ENCODE measurements around the gene XDH. TPM values are rescaled to one million over a fixed set of nuclear protein-coding genes. Genes with fewer than 3 reads are reported as not detected.

XDH gene
- polyA plus RNA-seq, 1 of the 3 experiments (the other 2 are of a cell fraction): 0.33 TPM

DNA sequence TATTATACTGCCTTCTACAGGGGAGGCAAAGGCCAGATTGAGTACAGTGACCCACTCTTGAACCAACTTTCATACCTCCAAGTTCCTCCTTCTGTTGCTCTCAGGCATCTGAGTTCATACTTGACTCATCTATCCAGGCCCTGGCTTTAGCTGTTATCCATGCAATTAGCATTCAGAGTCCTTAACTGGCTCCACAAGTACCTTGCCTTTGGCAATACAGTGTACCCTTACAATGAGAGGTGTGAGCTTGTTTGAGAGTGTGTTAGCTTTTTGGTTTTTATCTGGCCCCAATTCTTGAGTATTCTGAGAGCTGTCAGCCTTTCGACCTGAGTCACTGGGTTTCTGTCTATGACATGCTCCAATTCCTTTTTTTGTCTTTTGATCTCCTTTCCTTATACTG is 120.3 kb downstream of the XDH start (continued):
- TF ChIP-seq TAF1 (IDR thresholded peaks at IDR 0.05; ENCODE audit: borderline replicate concordance, low read depth, low read length) (no peak), JUND (IDR thresholded peaks at IDR 0.05) (no peak), FOXJ3 (CRISPR knock-in tag; IDR thresholded peaks at IDR 0.05) (no peak), EZH2phosphoT487 (IDR thresholded peaks at IDR 0.05; ENCODE audit: borderline replicate concordance, low read depth) (no peak), TCF12 (IDR thresholded peaks at IDR 0.05) (no peak), SMC3 (IDR thresholded peaks at IDR 0.05; ENCODE audit: low read depth, low read length) (no peak), TEAD4 (IDR thresholded peaks at IDR 0.05; ENCODE audit: borderline replicate concordance, insufficient read depth) (no peak), RXRA (IDR thresholded peaks at IDR 0.05; ENCODE audit: borderline replicate concordance, low read depth) (no peak), GABPA (IDR thresholded peaks at IDR 0.05; ENCODE audit: low read depth) (no peak)
- TF ChIP-seq, protein P1, sequence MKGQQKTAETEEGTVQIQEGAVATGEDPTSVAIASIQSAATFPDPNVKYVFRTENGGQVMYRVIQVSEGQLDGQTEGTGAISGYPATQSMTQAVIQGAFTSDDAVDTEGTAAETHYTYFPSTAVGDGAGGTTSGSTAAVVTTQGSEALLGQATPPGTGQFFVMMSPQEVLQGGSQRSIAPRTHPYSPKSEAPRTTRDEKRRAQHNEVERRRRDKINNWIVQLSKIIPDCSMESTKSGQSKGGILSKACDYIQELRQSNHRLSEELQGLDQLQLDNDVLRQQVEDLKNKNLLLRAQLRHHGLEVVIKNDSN (IDR thresholded peaks at IDR 0.05; ENCODE audit: borderline replicate concordance, low read depth): no peak

DNA sequence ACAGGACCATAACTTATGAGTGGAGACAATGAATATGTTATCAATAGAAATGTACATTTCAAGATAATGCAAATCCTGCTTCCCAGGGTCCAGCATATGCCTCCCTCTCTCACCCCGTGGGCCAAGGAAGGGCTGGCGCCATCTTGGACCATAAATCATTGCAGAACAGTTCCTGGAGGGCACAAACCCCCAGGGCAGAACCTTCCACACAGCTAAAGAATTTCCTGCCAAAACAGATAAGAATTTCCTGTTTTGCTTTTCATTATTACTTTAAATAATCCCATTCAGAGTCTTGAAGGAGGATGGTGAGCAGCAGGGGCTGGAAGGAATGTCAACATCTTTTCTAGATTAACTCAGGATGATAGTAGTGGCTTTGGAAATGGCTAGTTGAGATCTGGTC is 126.9 kb downstream of the XDH start:
- ChIA-PET POLR2A (no interaction called here), CTCF (interaction anchor here (0.7 to 1.3 kb wide), 2 partner anchors 13 to 576 kb away, joined by 3 read pairs; no protein-coding TSS in a partner anchor)
- Histone ChIP-seq H3K79me2 (ENCODE audit: insufficient read depth) (no peaks in the 10 kb centered on the region), H3K27ac (ENCODE audit: low read depth in 2 of 2, low read length in 1 of 2) (peak overlapping the region; percentile 56 to 59; a peak in 3 of 4 replicates), H3K4me1 (ENCODE audit: control insufficient read depth in 1 of 2, insufficient read depth in 2 of 2, low read depth in 1 of 2, low read length in 1 of 2) (peaks cover 2 to 26% of the 10 kb centered on the region in 2 experiments; a peak in 3 of 4 replicates), H3K27me3 (ENCODE audit: insufficient read depth) (no peaks in the 10 kb centered on the region), H2AFZ (ENCODE audit: low read depth) (peak overlapping the region; percentile 10; the same call in 1 of the 2 replicates), H3K9me3 (no peaks in the 10 kb centered on the region), H3K36me3 (replicated peaks in 1 of 2; ENCODE audit: control insufficient read depth in 1 of 2, insufficient read depth in 2 of 2, low read length in 1 of 2) (no peaks in the 10 kb centered on the region), H3K9ac (no peak overlapping the region), H4K20me1 (ENCODE audit: insufficient read depth) (no peaks in the 10 kb centered on the region), H3K4me2 (peak overlapping the region; percentile 50), H3K4me3 (ENCODE audit: low read depth in 2 of 2, low read length in 1 of 2) (no peak overlapping the region), H3K9me2 (no peaks in the 10 kb centered on the region), H3F3A (replicated peaks; ENCODE audit: insufficient read depth) (peaks cover 4% of the 10 kb centered on the region)
- WGBS (ENCODE audit: low lambda C conversion rate): 53% methylated on average over 2 of the region's 2 CpGs
- DNase-seq: no peak
- TF ChIP-seq RAD21 (IDR thresholded peaks at IDR 0.05; ENCODE audit: low read length) (no peak), EZH2phosphoT487 (IDR thresholded peaks at IDR 0.05; ENCODE audit: borderline replicate concordance, low read depth) (no peak), NRF1 (IDR thresholded peaks at IDR 0.05; ENCODE audit: low read depth, low read length) (no peak), TAF1 (IDR thresholded peaks at IDR 0.05; ENCODE audit: borderline replicate concordance, low read depth, low read length) (no peak), POLR2AphosphoS5 (IDR thresholded peaks at IDR 0.05; ENCODE audit: low read depth, low read length) (peak; percentile 48; the same call in 1 of the 2 replicates), FOXM1 (IDR thresholded peaks at IDR 0.05; ENCODE audit: low read depth) (0 out of 2 replicates have a peak, but pooled peaks have one; percentile 36), NFIC (IDR thresholded peaks at IDR 0.05; ENCODE audit: borderline replicate concordance) (peak; percentile 67; the same call in 1 of the 2 replicates), FOSL2 (IDR thresholded peaks at IDR 0.05; ENCODE audit: borderline replicate concordance, low read depth) (no peak), TCF12 (IDR thresholded peaks at IDR 0.05) (peak; percentile 88), EP300 (IDR thresholded peaks at IDR 0.05; ENCODE audit: borderline replicate concordance in 1 of 2, low read depth in 1 of 2, low read length in 1 of 2) (peak in 1 of 2 experiments; percentile 79; a peak in 1 of 4 replicates), TEAD4 (IDR thresholded peaks at IDR 0.05; ENCODE audit: borderline replicate concordance, insufficient read depth) (peak; percentile 83; the same call in 1 of the 2 replicates), GATA2 (CRISPR knock-in tag; IDR thresholded peaks at IDR 0.05) (no peak), RCOR1 (IDR thresholded peaks at IDR 0.05; ENCODE audit: low read length) (no peak), CHD2 (IDR thresholded peaks at IDR 0.05; ENCODE audit: low read length, partially characterized antibody) (no peak), SIN3A (IDR thresholded peaks at IDR 0.05; ENCODE audit: borderline replicate concordance, low read depth, low read length) (no peak), YY1 (IDR thresholded peaks at IDR 0.05; ENCODE audit: low read depth) (peak; percentile 79)
- TF ChIP-seq, protein P1 (IDR thresholded peaks at IDR 0.05; ENCODE audit: borderline replicate concordance, low read depth): no peak
- TF ChIP-seq, protein P2, sequence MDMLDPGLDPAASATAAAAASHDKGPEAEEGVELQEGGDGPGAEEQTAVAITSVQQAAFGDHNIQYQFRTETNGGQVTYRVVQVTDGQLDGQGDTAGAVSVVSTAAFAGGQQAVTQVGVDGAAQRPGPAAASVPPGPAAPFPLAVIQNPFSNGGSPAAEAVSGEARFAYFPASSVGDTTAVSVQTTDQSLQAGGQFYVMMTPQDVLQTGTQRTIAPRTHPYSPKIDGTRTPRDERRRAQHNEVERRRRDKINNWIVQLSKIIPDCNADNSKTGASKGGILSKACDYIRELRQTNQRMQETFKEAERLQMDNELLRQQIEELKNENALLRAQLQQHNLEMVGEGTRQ (IDR thresholded peaks at IDR 0.05; ENCODE audit: borderline replicate concordance, low read depth, low read length): no peak
- TF ChIP-seq, protein P3, sequence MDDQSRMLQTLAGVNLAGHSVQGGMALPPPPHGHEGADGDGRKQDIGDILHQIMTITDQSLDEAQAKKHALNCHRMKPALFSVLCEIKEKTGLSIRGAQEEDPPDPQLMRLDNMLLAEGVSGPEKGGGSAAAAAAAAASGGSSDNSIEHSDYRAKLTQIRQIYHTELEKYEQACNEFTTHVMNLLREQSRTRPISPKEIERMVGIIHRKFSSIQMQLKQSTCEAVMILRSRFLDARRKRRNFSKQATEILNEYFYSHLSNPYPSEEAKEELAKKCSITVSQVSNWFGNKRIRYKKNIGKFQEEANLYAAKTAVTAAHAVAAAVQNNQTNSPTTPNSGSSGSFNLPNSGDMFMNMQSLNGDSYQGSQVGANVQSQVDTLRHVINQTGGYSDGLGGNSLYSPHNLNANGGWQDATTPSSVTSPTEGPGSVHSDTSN (IDR thresholded peaks at IDR 0.05): peak; percentile 91
- TF ChIP-seq, protein P4, sequence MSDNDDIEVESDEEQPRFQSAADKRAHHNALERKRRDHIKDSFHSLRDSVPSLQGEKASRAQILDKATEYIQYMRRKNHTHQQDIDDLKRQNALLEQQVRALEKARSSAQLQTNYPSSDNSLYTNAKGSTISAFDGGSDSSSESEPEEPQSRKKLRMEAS (IDR thresholded peaks at IDR 0.05; ENCODE audit: low read depth): peak; percentile 50; the same call in 1 of the 2 replicates
- TF ChIP-seq, protein P5, sequence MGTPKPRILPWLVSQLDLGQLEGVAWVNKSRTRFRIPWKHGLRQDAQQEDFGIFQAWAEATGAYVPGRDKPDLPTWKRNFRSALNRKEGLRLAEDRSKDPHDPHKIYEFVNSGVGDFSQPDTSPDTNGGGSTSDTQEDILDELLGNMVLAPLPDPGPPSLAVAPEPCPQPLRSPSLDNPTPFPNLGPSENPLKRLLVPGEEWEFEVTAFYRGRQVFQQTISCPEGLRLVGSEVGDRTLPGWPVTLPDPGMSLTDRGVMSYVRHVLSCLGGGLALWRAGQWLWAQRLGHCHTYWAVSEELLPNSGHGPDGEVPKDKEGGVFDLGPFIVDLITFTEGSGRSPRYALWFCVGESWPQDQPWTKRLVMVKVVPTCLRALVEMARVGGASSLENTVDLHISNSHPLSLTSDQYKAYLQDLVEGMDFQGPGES (IDR thresholded peaks at IDR 0.05; ENCODE audit: low read depth, low read length): no peak

Data from SK-N-SH (cell line).